HG02610 (cell line): Measurements from ENCODE around the gene CPOX.
"Not testable (repeated sequence)": the region's sequence is repeated elsewhere in the genome, so short reads cannot be mapped to it uniquely, and the experiment has no call there.

Source experiments
- ATAC-seq: cut with Tn5 transposase; IDR thresholded peaks from one replicate; pipeline ENCODE4 v1.9.1; 2021; ENCODE audit warnings: mild to moderate bottlenecking, moderate library complexity; ENCODE audit not compliant: unreplicated experiment

Gene CPOX

DNA sequence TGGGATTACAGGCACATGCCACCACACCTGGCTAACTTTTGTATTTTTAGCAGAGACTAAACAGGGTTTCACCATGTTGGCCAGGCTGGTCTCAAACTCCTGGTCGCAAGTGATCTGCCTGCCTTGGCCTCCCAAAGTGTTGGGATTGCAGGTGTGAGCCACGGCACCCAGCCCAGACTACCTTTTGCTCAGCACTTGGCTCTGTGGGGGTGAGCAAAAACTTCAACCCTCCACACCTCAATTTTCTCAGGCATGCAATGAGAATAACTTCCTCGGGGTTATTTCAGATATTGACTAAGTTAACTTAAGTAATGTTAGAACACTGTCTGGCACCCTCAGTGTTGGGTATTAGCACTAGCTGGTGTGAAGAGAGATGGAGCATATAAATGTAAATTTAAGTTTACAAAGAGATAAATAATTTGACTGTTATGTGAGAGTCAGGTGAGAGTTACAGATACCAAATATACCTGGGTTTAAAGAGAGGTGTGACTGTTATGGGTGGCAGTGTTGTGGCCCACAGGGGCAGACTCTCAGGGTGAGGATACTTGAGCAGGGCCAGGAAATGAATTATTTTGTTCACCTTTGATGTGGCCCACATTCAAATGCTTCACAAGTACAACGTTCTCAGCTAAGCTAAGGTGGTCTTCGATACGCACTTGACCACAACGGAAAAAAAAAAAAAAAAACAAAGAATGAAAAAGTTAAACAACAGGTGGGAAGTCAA lies 29.0 kb downstream of the CPOX start:
- ATAC-seq = peak; percentile 17

DNA sequence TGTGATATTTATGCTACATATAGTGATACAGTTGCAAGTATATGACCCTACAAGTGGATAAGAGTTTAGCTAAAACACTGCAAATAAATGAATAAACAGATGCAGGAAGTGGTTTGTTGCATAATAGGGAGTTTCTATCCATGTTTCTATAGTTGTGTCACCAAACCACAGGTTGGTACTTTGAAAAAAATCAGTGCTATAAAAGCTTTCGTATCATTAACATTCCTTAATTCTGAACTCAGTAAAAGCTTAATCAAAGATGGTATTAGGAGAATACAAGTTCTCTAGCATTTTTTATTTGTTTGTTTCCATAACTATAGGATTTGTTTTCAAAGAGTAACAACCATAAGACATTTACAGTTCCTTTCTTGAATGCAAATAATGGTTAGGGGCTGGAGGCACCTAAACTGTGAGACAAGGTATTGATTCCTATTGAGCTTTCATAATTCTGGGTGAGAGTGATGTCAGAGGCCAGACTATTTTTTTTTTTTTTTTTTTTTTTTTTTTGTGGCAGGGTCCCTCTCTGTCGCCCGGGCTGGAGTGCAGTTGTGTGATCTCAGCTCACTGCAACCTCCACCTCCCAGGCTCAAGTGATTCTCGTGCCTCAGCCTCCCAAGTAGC lies 29.6 kb downstream of the CPOX start:
- ATAC-seq = peak; percentile 42

DNA sequence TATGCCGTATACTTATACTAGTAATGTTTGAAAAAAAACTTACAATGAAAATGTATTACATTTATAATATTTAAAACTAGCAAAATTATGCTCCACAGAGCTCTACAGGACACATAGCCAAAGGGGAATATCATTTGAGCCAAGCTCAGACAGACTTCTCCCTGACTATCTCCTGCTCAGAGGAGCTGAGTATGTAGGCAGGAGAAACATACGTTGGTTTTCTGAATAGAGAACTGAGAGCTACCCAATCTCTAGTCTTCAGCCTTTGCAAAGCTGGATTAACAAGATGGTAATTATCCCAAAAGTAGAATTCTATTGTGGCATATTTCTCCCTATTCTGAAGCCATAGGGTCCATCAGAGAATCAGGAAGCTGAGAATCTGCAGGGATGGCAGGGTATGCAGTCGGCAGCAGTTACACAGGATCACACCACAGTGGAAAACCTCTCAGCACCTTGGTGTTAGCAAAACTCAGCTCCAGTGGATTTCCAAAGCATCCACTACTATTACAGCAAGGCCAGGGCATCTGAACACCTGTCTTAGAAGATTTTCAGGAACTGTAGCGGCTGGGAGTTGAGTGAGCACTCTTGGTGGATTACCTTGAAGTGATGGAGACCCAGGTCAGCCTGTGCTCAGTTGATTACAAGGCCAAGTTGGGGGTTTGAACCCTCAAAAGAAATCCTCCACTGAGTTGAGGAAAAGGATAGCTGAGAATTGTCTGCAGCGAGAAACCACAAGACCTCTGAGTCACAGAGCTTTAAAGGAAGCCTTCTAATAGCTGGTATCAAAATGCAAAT lies 31.5 kb downstream of the CPOX start:
- peak; percentile 9 for ATAC-seq

GRCh38 chr3:98560911-98561310 lies 32.5 kb downstream of the CPOX start:
- no peak for ATAC-seq

- not testable (repeated sequence) for ATAC-seq
These were observed 33.6 kb downstream of the CPOX start for GRCh38 chr3:98559769-98560168.

DNA sequence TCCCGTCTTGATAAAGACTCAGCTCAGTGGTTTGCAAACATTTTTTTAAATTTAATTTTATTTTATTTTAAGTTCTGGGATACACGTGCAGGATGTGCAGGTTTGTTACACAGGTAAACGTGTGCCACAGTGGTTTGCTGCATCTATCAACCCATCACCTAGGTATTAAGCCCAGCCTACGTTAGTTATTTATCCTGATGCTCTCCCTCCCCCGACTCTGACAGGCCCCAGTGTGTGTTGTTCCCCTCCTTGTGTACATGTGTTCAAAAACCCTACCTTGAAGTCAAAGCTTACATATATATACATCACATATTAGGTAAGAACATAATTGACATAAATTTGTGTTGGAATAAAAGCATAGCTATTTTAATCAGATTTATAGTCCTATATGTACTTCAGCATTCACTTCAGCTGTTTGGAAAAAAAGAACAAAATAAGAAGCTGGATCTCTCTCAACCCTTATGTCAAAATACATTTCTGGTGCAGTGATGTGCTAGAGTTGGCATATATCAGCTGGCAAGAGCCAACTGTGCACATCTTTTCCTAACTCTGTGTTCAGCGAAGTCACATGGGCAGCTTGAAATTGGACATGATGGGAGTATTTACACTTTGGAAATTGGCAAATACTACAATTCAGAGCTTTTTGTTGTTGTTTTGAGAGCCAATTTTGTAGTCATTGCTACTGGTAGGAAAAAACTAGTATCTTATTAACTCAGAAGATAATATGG lies 35.1 kb downstream of the CPOX start:
- ATAC-seq = no peak

DNA sequence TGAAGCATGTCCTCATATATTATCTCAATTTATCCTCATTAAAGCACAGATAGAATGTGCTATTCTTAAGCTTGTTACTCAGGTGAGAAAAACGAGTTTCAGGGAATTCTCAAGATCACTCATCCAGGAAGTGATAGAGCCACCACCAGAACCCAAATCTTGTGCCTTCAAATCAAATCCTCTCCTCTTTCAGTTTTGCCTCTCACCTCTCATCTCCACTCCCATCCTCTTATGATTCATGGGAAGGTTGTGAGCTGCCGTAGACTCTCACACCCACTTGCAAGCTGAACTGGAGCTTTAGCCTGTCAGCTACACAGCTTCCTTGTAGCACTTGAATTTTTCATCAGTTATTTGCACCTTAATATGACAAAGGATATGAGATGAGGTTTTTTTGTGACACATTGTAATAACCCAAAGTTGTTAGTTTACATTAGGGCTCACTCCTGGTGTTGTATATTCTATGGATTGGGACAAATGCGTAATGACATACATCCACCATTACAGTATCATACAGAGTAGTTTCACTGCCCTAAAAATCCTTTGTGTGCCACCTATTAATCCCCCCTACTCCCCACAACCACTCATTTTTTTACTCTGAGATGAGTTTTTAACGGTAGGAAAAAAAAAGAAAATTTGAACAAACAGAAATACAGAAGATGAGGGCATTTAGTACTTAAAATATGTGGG lies 35.9 kb downstream of the CPOX start:
- ATAC-seq = peak; percentile 32

DNA sequence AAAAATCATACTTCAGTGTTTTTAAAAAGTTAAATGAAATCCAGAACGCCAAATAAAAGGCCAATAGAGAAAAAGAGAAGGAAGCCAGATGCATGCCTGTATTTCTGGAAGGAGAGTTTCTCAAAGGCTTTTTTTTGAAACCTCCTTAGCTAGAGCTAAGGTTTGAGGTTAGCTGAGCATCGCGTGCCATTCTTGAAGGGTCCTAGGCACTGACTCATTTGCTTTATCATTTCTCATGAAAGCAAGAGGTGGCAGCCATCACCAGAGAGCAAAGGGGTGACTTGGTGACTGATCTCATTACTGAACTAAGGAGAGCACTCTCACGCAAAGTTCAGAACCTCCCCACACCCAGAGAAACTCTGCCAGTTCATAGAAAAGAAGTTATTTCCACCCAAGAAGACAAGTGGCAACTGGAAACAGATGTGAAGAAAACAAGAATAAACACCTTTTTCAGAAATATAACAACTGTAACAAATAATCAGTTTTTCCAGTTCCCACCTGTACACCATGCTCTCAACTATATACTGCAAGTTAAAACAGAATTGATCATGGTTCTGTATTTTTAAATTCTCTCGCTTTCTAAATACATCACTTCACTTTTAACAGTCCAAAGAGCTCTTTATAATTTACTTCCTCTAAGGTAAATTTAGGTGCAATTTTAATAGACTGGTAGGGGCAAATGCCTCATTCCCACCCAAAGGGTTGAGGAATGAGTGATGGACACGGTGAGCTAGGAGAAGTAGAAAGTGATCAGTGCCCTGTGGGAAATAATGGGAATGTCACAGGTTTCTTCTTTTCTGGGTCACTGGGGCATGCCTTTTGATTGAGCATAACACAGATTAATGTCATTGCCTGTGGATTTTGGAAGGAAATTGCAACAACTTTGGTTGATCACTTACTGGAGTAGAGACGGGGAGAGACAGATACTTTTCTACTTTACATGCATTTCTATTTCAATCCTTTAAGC lies 37.0 kb downstream of the CPOX start:
- ATAC-seq = peak; percentile 72

- no peak for ATAC-seq
These were observed 38.4 kb downstream of the CPOX start for GRCh38 chr3:98555025-98555379.

DNA sequence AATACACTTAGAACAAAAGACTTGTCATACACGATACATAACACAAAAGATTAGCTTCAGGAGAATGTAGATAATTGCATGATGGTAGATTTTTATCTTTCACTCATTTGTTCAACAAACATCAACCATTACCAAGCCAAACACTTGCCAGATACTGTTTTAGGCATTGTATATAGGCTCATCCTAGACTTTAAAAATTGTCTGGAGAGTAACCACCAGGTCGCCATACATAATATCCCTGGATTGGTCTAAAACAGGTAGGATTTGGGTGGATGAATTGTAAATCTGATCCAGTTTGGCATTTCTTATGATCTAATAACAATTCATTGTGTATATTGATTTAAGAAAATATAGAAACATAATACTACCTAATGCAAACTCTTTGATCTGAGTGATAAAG lies 38.8 kb downstream of the CPOX start:
- ATAC-seq = no peak

- ATAC-seq = no peak
These were observed 39.7 kb downstream of the CPOX start for GRCh38 chr3:98553753-98554152.

DNA sequence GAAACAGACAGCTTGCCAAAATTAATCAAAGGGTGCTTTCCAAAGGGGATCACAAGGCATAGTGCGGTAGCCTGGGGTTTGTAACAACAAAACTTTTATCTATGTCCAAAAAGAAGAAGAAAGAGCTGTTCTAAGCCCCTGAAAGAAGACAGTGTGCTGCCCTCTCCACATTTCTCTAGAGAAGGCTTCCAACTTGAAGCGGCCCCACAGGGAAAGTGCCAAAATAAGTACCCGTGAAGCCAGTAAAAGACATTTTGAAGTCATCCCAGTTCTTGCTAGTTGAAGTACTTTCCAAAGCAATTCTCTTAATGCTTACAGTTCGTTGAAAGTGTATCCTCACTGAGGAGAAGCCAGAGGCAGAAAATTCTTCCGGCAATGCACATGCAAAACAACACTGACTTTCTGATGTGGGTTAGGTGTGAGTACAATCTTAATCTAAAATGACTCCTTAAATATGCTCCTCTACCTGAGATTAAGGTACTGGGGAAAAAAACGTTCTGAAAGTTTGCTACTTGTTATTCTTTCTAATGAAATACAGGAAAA lies 40.3 kb downstream of the CPOX start:
- ATAC-seq = no peak

DNA sequence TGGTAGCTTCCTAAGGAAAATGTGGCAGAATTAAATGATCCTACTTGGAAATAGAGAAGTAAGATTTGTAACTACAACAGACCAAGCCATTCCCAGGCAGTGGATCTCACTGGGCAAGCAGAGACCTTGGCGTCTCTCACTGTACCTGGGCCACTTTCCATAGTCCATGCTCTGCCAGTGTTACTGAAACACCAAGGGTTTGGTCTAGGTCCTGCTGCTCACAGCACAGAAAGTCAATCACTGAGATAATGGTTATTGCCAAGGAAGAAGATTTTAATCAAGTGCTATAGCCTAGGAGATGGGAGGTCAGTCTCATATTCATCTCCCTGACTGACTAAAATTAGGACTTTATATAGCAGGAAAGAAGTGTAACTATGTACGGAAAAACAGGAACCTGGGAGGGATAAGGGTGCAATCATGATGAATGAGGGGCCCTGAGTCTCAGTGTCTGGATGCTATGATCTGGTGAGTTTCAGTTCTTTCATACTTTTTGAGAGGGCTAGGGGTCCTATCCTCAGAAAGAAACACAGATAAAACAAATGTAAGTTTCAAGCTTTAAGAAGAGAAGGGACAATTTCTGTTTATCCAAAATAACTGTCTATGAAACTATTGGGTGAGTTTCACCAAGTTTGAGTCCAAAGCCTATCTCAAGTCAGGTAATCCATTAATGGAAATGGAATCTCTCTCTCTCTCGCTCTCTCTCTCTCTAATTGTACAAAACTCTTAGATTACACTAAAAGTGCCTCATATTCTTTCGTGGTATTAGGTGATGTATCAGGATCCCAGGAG lies 41.0 kb downstream of the CPOX start:
- no peak for ATAC-seq

- ATAC-seq = no peak
These were observed 41.7 kb downstream of the CPOX start for GRCh38 chr3:98551754-98552153.

GRCh38 chr3:98551236-98551635 lies 42.2 kb downstream of the CPOX start:
- ATAC-seq = no peak

DNA sequence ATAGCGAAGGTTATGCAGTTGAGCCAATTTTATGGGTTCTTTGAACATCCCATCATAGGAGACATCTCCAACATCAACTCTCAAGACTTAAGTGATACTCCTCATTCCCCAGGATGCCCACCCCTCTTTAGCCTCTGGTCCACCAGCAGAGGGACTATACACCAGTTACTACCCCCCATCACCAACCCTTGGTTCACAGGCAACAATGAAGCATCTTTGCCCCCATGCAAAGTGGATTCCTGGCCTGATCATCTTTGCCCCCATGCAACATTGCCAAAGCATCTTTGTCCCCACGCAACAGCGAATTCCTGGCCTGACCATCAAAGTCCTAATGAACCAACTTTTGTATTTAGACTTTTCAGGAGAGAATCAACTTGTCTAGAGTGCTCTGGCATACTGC lies 42.6 kb downstream of the CPOX start:
- no peak for ATAC-seq

- no peak for ATAC-seq
These were observed 44.9 kb downstream of the CPOX start for GRCh38 chr3:98548544-98548943.

DNA sequence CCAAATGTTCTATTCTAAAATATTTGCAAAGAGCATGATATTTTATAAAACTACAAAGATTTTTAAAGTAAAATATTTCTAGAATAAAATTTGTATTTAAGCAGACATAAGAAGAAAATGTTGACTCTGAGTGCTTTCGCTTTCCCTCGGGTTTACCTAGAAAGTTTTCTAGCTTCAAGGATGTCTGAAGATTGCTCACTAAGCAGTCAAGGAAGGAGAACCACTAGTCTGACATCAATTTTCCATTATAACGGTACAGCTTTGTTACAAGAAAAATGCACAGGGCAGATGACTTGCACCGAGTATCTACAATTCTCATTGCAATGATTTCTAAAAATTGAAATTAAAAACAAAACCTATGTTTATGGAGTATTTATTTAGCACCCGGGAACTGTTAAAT lies 47.5 kb downstream of the CPOX start:
- peak; percentile 56 for ATAC-seq

- no peak for ATAC-seq
These were observed 50.8 kb downstream of the CPOX start for GRCh38 chr3:98542623-98543022.
